DND-41 (cell line): ENCODE results near the gene UBE2H.

Experiments used
- CTCF ChIP-seq: IDR thresholded peaks from 2 replicates; pipeline ENCODE4 v1.5.1; 2012; ENCODE audit warnings: borderline replicate concordance, low read length, moderate library complexity, mild to moderate bottlenecking; ENCODE audit not compliant: poor library complexity, severe bottlenecking; ENCODE audit errors: extremely low read depth
- EZH2 ChIP-seq: IDR thresholded peaks from 3 replicates; pipeline ENCODE4 v1.6.1; 2012; ENCODE audit warnings: borderline replicate concordance, low read depth, mild to moderate bottlenecking, moderate library complexity, low read length, inconsistent platforms; ENCODE audit not compliant: severe bottlenecking

- TF ChIP-seq CTCF, result no peak
- TF ChIP-seq EZH2, result no peak
Measured at GRCh38 chr7:129970816-129971215, 18.1 kb upstream of the UBE2H start.
